SK-N-SH treated with all-trans-retinoic acid at 6 μM for 48 hours (cell line): ENCODE results near the gene MYO15B.

Source experiments
- ATAC-seq: fragments of 200-7000 bp; cut with Tn5 transposase; 3 replicates; pipeline ENCODE4 v1.9.1; 2020; ENCODE audit warnings: mild to moderate bottlenecking, moderate library complexity
- CSDC2 ChIP-seq: fragments of 250-450 bp; sonication (Bioruptor Pico); IDR thresholded peaks from 2 replicates; pipeline ENCODE4 v1.5.0; 2020; ENCODE audit warnings: mild to moderate bottlenecking, moderate library complexity
- ESRRG ChIP-seq: fragments of 250-450 bp; sonication (Bioruptor Pico); IDR thresholded peaks from 2 replicates; pipeline ENCODE4 v1.6.1; 2021; ENCODE audit warnings: mild to moderate bottlenecking
- GLIS3 ChIP-seq: fragments of 250-450 bp; sonication (Bioruptor Pico); IDR thresholded peaks from 2 replicates; pipeline ENCODE4 v1.5.0; 2020; ENCODE audit warnings: mild to moderate bottlenecking, moderate library complexity
- OSR1 ChIP-seq: fragments of 250-450 bp; sonication (Bioruptor Pico); IDR thresholded peaks from 2 replicates; pipeline ENCODE4 v1.8.0; 2022; ENCODE audit warnings: moderate library complexity, mild to moderate bottlenecking, inconsistent platforms
- PATZ1 ChIP-seq: fragments of 250-450 bp; sonication (Bioruptor Pico); IDR thresholded peaks from 2 replicates; pipeline ENCODE4 v1.8.0; 2020; ENCODE audit warnings: mild to moderate bottlenecking, moderate library complexity, borderline replicate concordance
- SNAI2 ChIP-seq: fragments of 250-450 bp; sonication (Bioruptor Pico); IDR thresholded peaks from 2 replicates; pipeline ENCODE4 v1.5.0; 2020; ENCODE audit warnings: mild to moderate bottlenecking, moderate library complexity
- TCF4 ChIP-seq: fragments of 250-450 bp; sonication (Bioruptor Pico); IDR thresholded peaks from 2 replicates; pipeline ENCODE4 v1.8.0; 2021; ENCODE audit warnings: mild to moderate bottlenecking, moderate library complexity, borderline replicate concordance
- TOX ChIP-seq: fragments of 250-450 bp; sonication (Bioruptor Pico); IDR thresholded peaks from 2 replicates; pipeline ENCODE4 v1.8.0; 2021; ENCODE audit warnings: mild to moderate bottlenecking, moderate library complexity, borderline replicate concordance
- TSHZ2 ChIP-seq: fragments of 250-450 bp; sonication (Bioruptor Pico); IDR thresholded peaks from 2 replicates; pipeline ENCODE4 v1.5.0; 2020; ENCODE audit warnings: mild to moderate bottlenecking, moderate library complexity
- ZC3H10 ChIP-seq: fragments of 250-450 bp; sonication (Bioruptor Pico); IDR thresholded peaks from 2 replicates; pipeline ENCODE4 v1.5.1; 2021; ENCODE audit warnings: mild to moderate bottlenecking, moderate library complexity
- ZFP3 ChIP-seq: fragments of 250-450 bp; sonication (Bioruptor Pico); IDR thresholded peaks from 2 replicates; pipeline ENCODE4 v1.5.0; 2020; ENCODE audit warnings: mild to moderate bottlenecking, moderate library complexity
- ZFP30 ChIP-seq: fragments of 450-650 bp; formaldehyde crosslinking; IDR thresholded peaks from 2 replicates; pipeline ENCODE4 v1.5.0; 2022; ENCODE audit warnings: mild to moderate bottlenecking, moderate library complexity
- ZNF565 ChIP-seq: fragments of 450-650 bp; formaldehyde crosslinking; conservative IDR thresholded peaks from 2 replicates; pipeline ENCODE4 v1.5.0; 2020; ENCODE audit warnings: low read depth, mild to moderate bottlenecking, moderate library complexity
- ZNF70 ChIP-seq: fragments of 450-650 bp; formaldehyde crosslinking; IDR thresholded peaks from 2 replicates; pipeline ENCODE4 v1.5.0; 2020; ENCODE audit warnings: mild to moderate bottlenecking, moderate library complexity
- ZNF8 ChIP-seq: fragments of 450-650 bp; formaldehyde crosslinking; IDR thresholded peaks from 2 replicates; pipeline ENCODE4 v1.5.0; 2020; ENCODE audit warnings: mild to moderate bottlenecking, moderate library complexity
- TF ChIP-seq, protein P1 (sequence below): fragments of 250-450 bp; sonication (Bioruptor Pico); IDR thresholded peaks from 2 replicates; pipeline ENCODE4 v1.5.1; 2021; ENCODE audit warnings: mild to moderate bottlenecking, moderate library complexity
- TF ChIP-seq, protein P2 (sequence below): fragments of 250-450 bp; sonication (Bioruptor Pico); IDR thresholded peaks from 2 replicates; pipeline ENCODE4 v1.8.0; 2021; ENCODE audit warnings: low read depth, mild to moderate bottlenecking, moderate library complexity, borderline replicate concordance

MYO15B gene

GRCh38 chr17:75614556-75615270 is 27.1 kb downstream of the MYO15B start:
- no peak for ATAC-seq
- TF ChIP-seq ZNF565 (CRISPR knock-in tag) (no peak), ZFP30 (no peak), CSDC2 (no peak), ZNF8 (CRISPR knock-in tag) (no peak), TSHZ2 (CRISPR knock-in tag) (no peak), GLIS3 (CRISPR knock-in tag) (no peak), TOX (CRISPR knock-in tag) (no peak), ZNF70 (CRISPR knock-in tag) (no peak), SNAI2 (CRISPR knock-in tag) (no peak)
- TF ChIP-seq, protein P1, sequence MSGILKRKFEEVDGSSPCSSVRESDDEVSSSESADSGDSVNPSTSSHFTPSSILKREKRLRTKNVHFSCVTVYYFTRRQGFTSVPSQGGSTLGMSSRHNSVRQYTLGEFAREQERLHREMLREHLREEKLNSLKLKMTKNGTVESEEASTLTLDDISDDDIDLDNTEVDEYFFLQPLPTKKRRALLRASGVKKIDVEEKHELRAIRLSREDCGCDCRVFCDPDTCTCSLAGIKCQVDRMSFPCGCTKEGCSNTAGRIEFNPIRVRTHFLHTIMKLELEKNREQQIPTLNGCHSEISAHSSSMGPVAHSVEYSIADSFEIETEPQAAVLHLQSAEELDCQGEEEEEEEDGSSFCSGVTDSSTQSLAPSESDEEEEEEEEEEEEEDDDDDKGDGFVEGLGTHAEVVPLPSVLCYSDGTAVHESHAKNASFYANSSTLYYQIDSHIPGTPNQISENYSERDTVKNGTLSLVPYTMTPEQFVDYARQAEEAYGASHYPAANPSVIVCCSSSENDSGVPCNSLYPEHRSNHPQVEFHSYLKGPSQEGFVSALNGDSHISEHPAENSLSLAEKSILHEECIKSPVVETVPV, result no peak

DNA sequence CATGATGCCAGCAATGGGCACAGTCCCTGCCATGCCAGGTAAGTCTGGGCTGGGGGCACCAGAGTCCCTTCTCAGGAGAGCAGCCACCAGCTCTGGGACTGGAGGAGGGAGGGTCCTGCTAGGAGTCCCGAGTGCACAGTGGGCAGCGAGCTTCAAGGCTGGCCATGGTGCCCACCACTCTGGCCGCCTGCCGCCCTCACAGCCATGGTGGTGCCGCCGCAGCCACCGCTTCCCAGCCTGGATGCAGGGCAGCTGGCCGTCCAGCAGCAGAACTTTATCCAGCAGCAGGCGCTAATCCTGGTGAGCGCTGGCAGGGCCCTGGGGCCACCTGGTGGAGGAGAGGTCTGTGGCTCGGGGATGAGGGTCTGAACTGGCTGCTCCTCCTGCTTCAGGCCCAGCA is 27.7 kb downstream of the MYO15B start:
- no peak for TF ChIP-seq ZNF8 (CRISPR knock-in tag)
- TF ChIP-seq ESRRG (CRISPR knock-in tag), result no peak
- TF ChIP-seq TCF4 (CRISPR knock-in tag), result no peak
- TF ChIP-seq ZC3H10 (CRISPR knock-in tag), result no peak
- no peak for TF ChIP-seq OSR1
- no peak for TF ChIP-seq SNAI2 (CRISPR knock-in tag)
- TF ChIP-seq, protein P2, sequence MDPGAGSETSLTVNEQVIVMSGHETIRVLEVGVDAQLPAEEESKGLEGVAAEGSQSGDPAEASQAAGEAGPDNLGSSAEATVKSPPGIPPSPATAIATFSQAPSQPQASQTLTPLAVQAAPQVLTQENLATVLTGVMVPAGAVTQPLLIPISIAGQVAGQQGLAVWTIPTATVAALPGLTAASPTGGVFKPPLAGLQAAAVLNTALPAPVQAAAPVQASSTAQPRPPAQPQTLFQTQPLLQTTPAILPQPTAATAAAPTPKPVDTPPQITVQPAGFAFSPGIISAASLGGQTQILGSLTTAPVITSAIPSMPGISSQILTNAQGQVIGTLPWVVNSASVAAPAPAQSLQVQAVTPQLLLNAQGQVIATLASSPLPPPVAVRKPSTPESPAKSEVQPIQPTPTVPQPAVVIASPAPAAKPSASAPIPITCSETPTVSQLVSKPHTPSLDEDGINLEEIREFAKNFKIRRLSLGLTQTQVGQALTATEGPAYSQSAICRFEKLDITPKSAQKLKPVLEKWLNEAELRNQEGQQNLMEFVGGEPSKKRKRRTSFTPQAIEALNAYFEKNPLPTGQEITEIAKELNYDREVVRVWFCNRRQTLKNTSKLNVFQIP (CRISPR knock-in tag), result no peak
- no peak for TF ChIP-seq TSHZ2 (CRISPR knock-in tag)
- no peak for TF ChIP-seq PATZ1 (CRISPR knock-in tag)
- TF ChIP-seq, protein P1, result no peak
- TF ChIP-seq ZFP3, result no peak
- TF ChIP-seq ZNF70 (CRISPR knock-in tag), result no peak
- TF ChIP-seq TOX (CRISPR knock-in tag), result no peak
- TF ChIP-seq GLIS3 (CRISPR knock-in tag), result no peak
- ATAC-seq, result no peak
